HCT116 (cell line): ENCODE measurements around the gene RNU2-63P.

Source experiments
- CTCF ChIP-seq, 3 experiments: fragments of 200-600 bp in 1 of 3; sonication (generic) in 1 of 3; IDR thresholded peaks in 2 of 3; conservative IDR thresholded peaks in 1 of 3; 2 replicates each; pipeline ENCODE4 v1.5.1; 2012 to 2017; ENCODE audit warnings: low read depth in 2 of 3, low read length in 2 of 3, antibody characterized with exemption in 1 of 3, borderline replicate concordance in 1 of 3, control low read depth in 1 of 3, mild to moderate bottlenecking in 1 of 3, mixed read lengths in 1 of 3, mixed run types in 1 of 3, moderate library complexity in 1 of 3; ENCODE audit not compliant: insufficient read depth in 1 of 3
- JUND ChIP-seq: IDR thresholded peaks from 2 replicates; pipeline ENCODE4 v1.6.1; 2012
- MAX ChIP-seq: IDR thresholded peaks from 2 replicates; pipeline ENCODE4 v1.6.1; 2012

GRCh38 chr2:88028931-88029330 is 12.6 kb upstream of the RNU2-63P start:
- TF ChIP-seq JUND (no peak), MAX (no peak), CTCF (IDR thresholded peaks at IDR 0.05 in 2 of 3, conservative IDR thresholded peaks at IDR 0.05 in 1 of 3; ENCODE audit: borderline replicate concordance in 1 of 3, insufficient read depth in 1 of 3, low read depth in 2 of 3, low read length in 2 of 3) (no peak)
